ENCODE results near the gene NBR1. TPM values are rescaled to one million over a fixed set of nuclear protein-coding genes. Genes with fewer than 3 reads are reported as not detected.
"Not testable (repeated sequence)": the region's sequence is repeated elsewhere in the genome, so short reads cannot be mapped to it uniquely, and the experiment has no call there.

The NBR1 gene
- total and polyA plus RNA-seq, 2 of the 8 experiments (the other 6 are each of a cell fraction or from before 2014, with no cell fraction given) = 13.5 to 36.0 TPM

DNA sequence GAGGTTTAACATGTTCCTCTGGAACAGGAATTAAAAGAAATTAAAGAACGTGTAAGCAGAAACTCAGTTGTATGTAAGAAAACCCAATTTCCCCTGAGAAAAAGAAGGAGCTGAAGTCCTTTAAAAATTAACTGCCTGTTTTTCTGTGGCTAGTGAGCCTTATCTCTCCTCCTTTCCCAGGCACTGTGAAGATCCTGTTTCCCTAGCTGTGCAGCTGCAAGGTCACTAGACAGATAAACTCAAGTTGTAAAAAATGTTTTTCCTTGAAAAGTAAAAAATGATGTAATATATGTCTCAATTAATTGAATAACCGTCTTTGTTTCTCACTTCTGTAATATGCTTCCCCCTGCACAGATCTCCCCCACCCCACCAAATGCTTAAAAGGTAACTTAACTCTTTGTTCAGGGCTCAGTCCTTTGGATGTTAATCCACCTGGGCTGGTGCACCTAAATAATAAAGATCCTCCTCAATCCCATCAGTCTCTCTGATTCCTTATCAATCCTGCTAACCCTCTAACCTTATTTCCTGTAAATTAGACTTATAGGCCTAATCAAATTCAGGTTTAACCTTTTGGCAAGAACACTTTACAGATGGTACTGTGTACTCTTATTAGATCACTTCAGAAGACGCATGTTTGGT is 17.7 kb upstream of the NBR1 start:
- 85% methylated on average over 3 of the region's 3 CpGs; no CpG with 5 or more reads in 1 of the 2 experiments for WGBS, 2 experiments (ENCODE audit: extremely low coverage in 1 of 2, insufficient coverage in 1 of 2, insufficient read length in 1 of 2, insufficient replicate concordance in 2 of 2, low coverage in 1 of 2, low lambda C conversion rate in 2 of 2, missing lambda C conversion rate in 1 of 2)
- H2BK12ac ChIP-seq (ENCODE audit: low read depth, low read length); H3K18ac ChIP-seq (ENCODE audit: extremely low read depth, low read length); H3K27ac ChIP-seq (ENCODE audit: low read depth, low read length); H3K4me2 ChIP-seq (ENCODE audit: insufficient read depth in 1 of 2, low read depth in 2 of 2, low read length in 2 of 2); H3K9me3 ChIP-seq (ENCODE audit: insufficient read depth in 2 of 2, low read depth in 1 of 2, low read length in 1 of 2); H3K36me3 ChIP-seq (ENCODE audit: control insufficient read depth in 2 of 4, insufficient read depth in 4 of 4, low read length in 3 of 4); H4K5ac ChIP-seq (ENCODE audit: insufficient read length, low read depth, low read length); H3K14ac ChIP-seq (ENCODE audit: insufficient read length); H3K4me1 ChIP-seq (replicated peaks in 1 of 4; ENCODE audit: control insufficient read depth in 3 of 4, insufficient read depth in 4 of 4, low read length in 3 of 4); H4K20me1 ChIP-seq (replicated peaks in 1 of 2; ENCODE audit: control insufficient read depth in 1 of 2, insufficient read depth in 2 of 2, low read length in 2 of 2); H3K27me3 ChIP-seq (replicated peaks in 1 of 4; ENCODE audit: control insufficient read depth in 3 of 4, extremely low read depth in 1 of 4, insufficient read depth in 3 of 4, low read length in 3 of 4); H2AFZ ChIP-seq (ENCODE audit: low read length); H3K79me1 ChIP-seq (ENCODE audit: low read depth, low read length); H3K23ac ChIP-seq (ENCODE audit: insufficient read length); H4K8ac ChIP-seq (ENCODE audit: extremely low read depth, insufficient read depth, low read length); H4K91ac ChIP-seq (replicated peaks; ENCODE audit: insufficient read length, low read length); H2BK20ac ChIP-seq (ENCODE audit: low read length); H3K56ac ChIP-seq (replicated peaks; ENCODE audit: insufficient read length, low read depth, low read length); H3K4ac ChIP-seq (replicated peaks; ENCODE audit: insufficient read length, low read depth, low read length); H3K9ac ChIP-seq (replicated peaks in 1 of 4; ENCODE audit: extremely low read depth in 1 of 4, low read depth in 3 of 4, low read length in 3 of 4); H3K79me2 ChIP-seq (ENCODE audit: control insufficient read depth in 1 of 2, insufficient read depth in 2 of 2, low read length in 2 of 2); H2BK120ac ChIP-seq (replicated peaks; ENCODE audit: low read depth, low read length); H3K4me3 ChIP-seq (ENCODE audit: extremely low read depth in 1 of 4, insufficient read depth in 2 of 4, low read depth in 3 of 4, low read length in 4 of 4); H2BK15ac ChIP-seq (ENCODE audit: low read length); DNase-seq (ENCODE audit: low read depth in 1 of 2, low spot score in 2 of 2); H3K23me2 ChIP-seq (ENCODE audit: low read depth, low read length); H2AK5ac ChIP-seq (ENCODE audit: low read depth, low read length); H2BK5ac ChIP-seq (ENCODE audit: low read depth, low read length); FAIRE-seq: not testable (repeated sequence)
- CTCF ChIA-PET (ENCODE audit: partially characterized antibody) = interaction anchor here (1.8 kb wide), 1 partner anchor 15 kb away, joined by 3 read pairs; no protein-coding TSS in a partner anchor
- POLR2A ChIA-PET (ENCODE audit: partially characterized antibody) = interaction anchor here (0.7 to 1.8 kb wide), 3 partner anchors 22 to 162 kb away, joined by 3 to 6 read pairs (median 3); no protein-coding TSS in a partner anchor
